Activated naive CD4-positive, alpha-beta T cell treated with anti-CD3 and anti-CD28 coated beads for 36 hours (primary cell): ENCODE results near the gene CDH2. TPM values are rescaled to one million over a fixed set of nuclear protein-coding genes. Genes with fewer than 3 reads are reported as not detected.

Source experiments
- CTCF ChIA-PET: fragments of 350-600 bp; sonication (Branson Sonifier 250); formaldehyde crosslinking; loops from one replicate; lab custom pipeline; 2021; ENCODE audit warnings: antibody characterized with exemption; lab: Charles Lee
- DNase-seq: peaks from one replicate; pipeline ENCODE4 v3.0.0-alpha.2; 2020
- H3K27ac Mint-ChIP-seq: one replicate; pipeline ENCODE4 v1.8.0; 2021; ENCODE audit warnings: mild to moderate bottlenecking, mixed read lengths
- H3K27me3 Mint-ChIP-seq: one replicate; pipeline ENCODE4 v1.8.0; 2021; ENCODE audit warnings: low read depth, mixed read lengths
- H3K36me3 Mint-ChIP-seq: one replicate; pipeline ENCODE4 v1.8.0; 2021; ENCODE audit warnings: low read depth, mixed read lengths
- H3K4me1 Mint-ChIP-seq: one replicate; pipeline ENCODE4 v1.8.0; 2021; ENCODE audit warnings: low read depth, mixed read lengths
- H3K4me3 Mint-ChIP-seq: one replicate; pipeline ENCODE4 v1.8.0; 2021; ENCODE audit warnings: mild to moderate bottlenecking, moderate library complexity, mixed read lengths
- H3K9me3 Mint-ChIP-seq: one replicate; pipeline ENCODE4 v1.8.0; 2021; ENCODE audit warnings: mixed read lengths
- intact Hi-C: fragments of 100-400 bp; cut with micrococcal nuclease; formaldehyde crosslinking; loops from one replicate; pipeline ENCODE4 v1.15.1; 2023
- total RNA-seq, 2 experiments: library from RNA; stranded (reverse); gene quantifications; one replicate each; pipeline ENCODE4 v1.2.3, GENCODE V29; 2021

The CDH2 gene
- total RNA-seq, 2 experiments from 2014 or later: not detected

- Mint-ChIP-seq H3K9me3 (peaks cover 15% of the 10 kb centered on the region), H3K36me3 (no peaks in the 10 kb centered on the region), H3K4me1 (no peaks in the 10 kb centered on the region), H3K4me3 (no peak overlapping the region), H3K27ac (no peak overlapping the region), H3K27me3 (no peaks in the 10 kb centered on the region)
- intact Hi-C loops: no loop called here
- CTCF ChIA-PET: no interaction called here
- DNase-seq: no peak
Measured at GRCh38 chr18:28138816-28139215, 38.1 kb downstream of the CDH2 start.

GRCh38 chr18:28136071-28136470 is 40.9 kb downstream of the CDH2 start:
- no peak for DNase-seq
- intact Hi-C loops: no loop called here
- H3K9me3 Mint-ChIP-seq: peaks cover 12% of the 10 kb centered on the region
- no peak overlapping the region for H3K4me3 Mint-ChIP-seq
- CTCF ChIA-PET: no interaction called here
- H3K36me3 Mint-ChIP-seq: no peaks in the 10 kb centered on the region
- no peaks in the 10 kb centered on the region for H3K27me3 Mint-ChIP-seq
- no peak overlapping the region for H3K27ac Mint-ChIP-seq
- no peaks in the 10 kb centered on the region for H3K4me1 Mint-ChIP-seq

- intact Hi-C loops: no loop called here
- no peak overlapping the region for H3K27ac Mint-ChIP-seq
- no peaks in the 10 kb centered on the region for H3K4me1 Mint-ChIP-seq
- CTCF ChIA-PET: no interaction called here
- DNase-seq: no peak
- H3K27me3 Mint-ChIP-seq: no peaks in the 10 kb centered on the region
- H3K9me3 Mint-ChIP-seq: peaks cover 10% of the 10 kb centered on the region
- no peaks in the 10 kb centered on the region for H3K36me3 Mint-ChIP-seq
- no peak overlapping the region for H3K4me3 Mint-ChIP-seq
Measured at GRCh38 chr18:28134774-28135173, 42.2 kb downstream of the CDH2 start.

GRCh38 chr18:28132084-28132483 is 44.8 kb downstream of the CDH2 start:
- Mint-ChIP-seq H3K27me3 (no peaks in the 10 kb centered on the region), H3K4me3 (no peak overlapping the region), H3K4me1 (no peaks in the 10 kb centered on the region), H3K36me3 (no peaks in the 10 kb centered on the region), H3K27ac (no peak overlapping the region), H3K9me3 (peaks cover 1% of the 10 kb centered on the region)
- DNase-seq: no peak
- intact Hi-C loops: no loop called here
- CTCF ChIA-PET: no interaction called here

GRCh38 chr18:28128659-28128980 is 48.3 kb downstream of the CDH2 start:
- no peak overlapping the region for H3K4me3 Mint-ChIP-seq
- H3K4me1 Mint-ChIP-seq: no peaks in the 10 kb centered on the region
- no peaks in the 10 kb centered on the region for H3K9me3 Mint-ChIP-seq
- intact Hi-C loops: no loop called here
- no peak for DNase-seq
- CTCF ChIA-PET: interaction anchor here (0.7 kb wide), 1 partner anchor 1585 kb away, joined by 3 read pairs; no protein-coding TSS in a partner anchor
- no peaks in the 10 kb centered on the region for H3K27me3 Mint-ChIP-seq
- H3K27ac Mint-ChIP-seq: no peak overlapping the region
- H3K36me3 Mint-ChIP-seq: no peaks in the 10 kb centered on the region

GRCh38 chr18:28127763-28128658 is 48.9 kb downstream of the CDH2 start:
- no peak for DNase-seq
- Mint-ChIP-seq H3K27me3 (no peaks in the 10 kb centered on the region), H3K36me3 (no peaks in the 10 kb centered on the region), H3K9me3 (no peaks in the 10 kb centered on the region), H3K4me3 (no peak overlapping the region), H3K4me1 (no peaks in the 10 kb centered on the region), H3K27ac (no peak overlapping the region)
- CTCF ChIA-PET: interaction anchor here (0.7 kb wide), 1 partner anchor 1586 kb away, joined by 3 read pairs; no protein-coding TSS in a partner anchor
- intact Hi-C loops: no loop called here

- Mint-ChIP-seq H3K9me3 (no peaks in the 10 kb centered on the region), H3K36me3 (no peaks in the 10 kb centered on the region), H3K4me3 (no peak overlapping the region), H3K27ac (no peak overlapping the region), H3K27me3 (no peaks in the 10 kb centered on the region), H3K4me1 (no peaks in the 10 kb centered on the region)
- intact Hi-C loops: no loop called here
- CTCF ChIA-PET: no interaction called here
- no peak for DNase-seq
Measured at GRCh38 chr18:28127228-28127627, 49.7 kb downstream of the CDH2 start.

GRCh38 chr18:28126768-28127167 is 50.2 kb downstream of the CDH2 start:
- Mint-ChIP-seq H3K4me3 (no peak overlapping the region), H3K27me3 (no peaks in the 10 kb centered on the region), H3K4me1 (no peaks in the 10 kb centered on the region), H3K27ac (no peak overlapping the region), H3K9me3 (no peaks in the 10 kb centered on the region), H3K36me3 (no peaks in the 10 kb centered on the region)
- CTCF ChIA-PET: no interaction called here
- no peak for DNase-seq
- intact Hi-C loops: no loop called here

- Mint-ChIP-seq H3K36me3 (no peaks in the 10 kb centered on the region), H3K27ac (no peak overlapping the region), H3K27me3 (no peaks in the 10 kb centered on the region), H3K9me3 (peaks cover 4% of the 10 kb centered on the region), H3K4me3 (no peak overlapping the region), H3K4me1 (no peaks in the 10 kb centered on the region)
- CTCF ChIA-PET: no interaction called here
- intact Hi-C loops: no loop called here
- DNase-seq: no peak
Measured at GRCh38 chr18:28125051-28125450, 51.9 kb downstream of the CDH2 start.

- DNase-seq: no peak
- Mint-ChIP-seq H3K27me3 (no peaks in the 10 kb centered on the region), H3K27ac (no peak overlapping the region), H3K4me1 (no peaks in the 10 kb centered on the region), H3K4me3 (no peak overlapping the region), H3K36me3 (no peaks in the 10 kb centered on the region), H3K9me3 (peaks cover 5% of the 10 kb centered on the region)
- CTCF ChIA-PET: no interaction called here
- intact Hi-C loops: no loop called here
Measured at GRCh38 chr18:28124131-28125029, 52.5 kb downstream of the CDH2 start.

- H3K4me1 Mint-ChIP-seq: no peaks in the 10 kb centered on the region
- CTCF ChIA-PET: no interaction called here
Measured at GRCh38 chr18:28123401-28124030, 53.4 kb downstream of the CDH2 start.

GRCh38 chr18:28120828-28121515 is 56.0 kb downstream of the CDH2 start:
- H3K36me3 Mint-ChIP-seq: no peaks in the 10 kb centered on the region
- no peaks in the 10 kb centered on the region for H3K4me1 Mint-ChIP-seq
- no peak overlapping the region for H3K27ac Mint-ChIP-seq
- no peaks in the 10 kb centered on the region for H3K27me3 Mint-ChIP-seq
- intact Hi-C loops: no loop called here
- peaks cover 7% of the 10 kb centered on the region for H3K9me3 Mint-ChIP-seq
- DNase-seq: no peak
- no peak overlapping the region for H3K4me3 Mint-ChIP-seq
- CTCF ChIA-PET: no interaction called here

More at GRCh38 chr18:28123401-28124030, 53.4 kb downstream of the CDH2 start:
- H3K27me3 Mint-ChIP-seq: no peaks in the 10 kb centered on the region
- intact Hi-C loops: no loop called here
- peaks cover 7% of the 10 kb centered on the region for H3K9me3 Mint-ChIP-seq
- DNase-seq: no peak
- H3K36me3 Mint-ChIP-seq: no peaks in the 10 kb centered on the region
- H3K4me3 Mint-ChIP-seq: no peak overlapping the region
- H3K27ac Mint-ChIP-seq: no peak overlapping the region
